GM19193 (cell line): ENCODE results near the gene PRL.

Experiments
- POLR2A ChIP-seq: IDR thresholded peaks from 4 replicates; pipeline ENCODE4 v1.6.1; 2011; ENCODE audit not compliant: insufficient read depth, insufficient read length; ENCODE audit errors: extremely low read depth

Gene PRL

DNA sequence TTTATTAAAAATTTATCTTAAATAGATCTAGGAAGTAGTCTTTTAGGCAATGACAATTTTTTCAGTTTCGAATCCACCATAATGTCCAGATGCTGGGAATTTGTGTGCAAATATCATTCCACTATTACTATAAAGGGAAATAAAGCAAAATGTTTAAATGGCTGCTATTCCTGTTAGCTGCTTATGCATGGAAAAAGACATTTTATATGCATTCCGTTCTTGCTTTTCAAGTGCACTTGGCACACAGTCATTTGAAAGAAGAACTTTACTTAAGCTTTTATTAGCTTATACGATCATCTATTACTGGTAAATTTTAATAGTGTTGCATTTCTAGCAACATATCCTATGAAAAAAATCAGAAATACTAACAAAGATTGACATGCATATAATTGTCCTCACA lies 42.0 kb downstream of the PRL start:
- no peak for TF ChIP-seq POLR2A

DNA sequence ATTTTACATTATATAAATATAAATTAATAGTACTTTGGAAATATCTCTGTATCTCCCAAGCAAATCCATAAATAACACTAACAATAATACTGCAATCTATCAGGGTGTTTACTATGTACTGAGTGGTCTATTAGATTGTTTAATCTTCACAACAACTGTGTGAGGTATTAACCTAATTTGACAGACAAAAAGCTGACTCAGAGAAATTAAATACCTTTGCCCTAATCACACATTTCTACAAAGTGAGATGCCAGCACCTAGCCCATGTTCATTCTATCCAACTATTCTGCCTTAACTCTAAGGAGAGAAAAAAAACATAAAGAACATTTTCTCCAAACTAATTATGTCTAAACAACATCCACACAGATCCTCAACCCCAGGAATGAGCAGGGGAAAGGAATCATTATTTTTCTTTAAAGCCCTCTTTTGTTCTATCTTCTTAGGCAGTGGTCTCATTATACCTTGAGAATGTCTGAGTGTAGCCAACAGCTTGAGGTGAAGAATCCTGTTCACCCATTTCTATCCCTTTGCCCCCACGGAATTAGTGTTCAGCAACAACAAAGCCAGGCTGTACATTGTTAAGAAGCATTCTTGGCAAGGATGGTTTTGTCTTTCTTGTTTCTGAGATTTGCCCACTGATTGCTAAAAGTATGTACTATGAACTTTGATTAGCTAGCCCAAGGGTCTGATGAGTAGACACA lies 42.7 kb downstream of the PRL start:
- no peak for TF ChIP-seq POLR2A

DNA sequence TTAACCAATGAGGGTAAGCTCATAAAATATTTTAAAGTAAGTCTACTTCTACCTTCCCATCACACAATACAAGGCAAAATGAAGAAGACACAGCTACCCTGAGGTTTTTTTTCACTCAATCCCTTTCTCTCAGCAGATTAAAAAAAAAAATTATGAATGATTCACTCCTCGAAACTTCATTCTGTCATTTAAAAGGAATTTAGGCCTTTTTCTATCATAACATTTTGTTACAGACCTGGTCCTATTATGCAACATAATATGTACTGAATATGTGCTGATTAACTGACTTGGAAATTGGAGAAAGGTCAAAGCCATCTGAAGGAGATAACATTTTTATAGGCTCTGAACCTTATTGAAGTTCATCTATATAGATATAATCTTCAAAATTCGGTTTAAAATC lies 45.5 kb downstream of the PRL start:
- TF ChIP-seq POLR2A = no peak

DNA sequence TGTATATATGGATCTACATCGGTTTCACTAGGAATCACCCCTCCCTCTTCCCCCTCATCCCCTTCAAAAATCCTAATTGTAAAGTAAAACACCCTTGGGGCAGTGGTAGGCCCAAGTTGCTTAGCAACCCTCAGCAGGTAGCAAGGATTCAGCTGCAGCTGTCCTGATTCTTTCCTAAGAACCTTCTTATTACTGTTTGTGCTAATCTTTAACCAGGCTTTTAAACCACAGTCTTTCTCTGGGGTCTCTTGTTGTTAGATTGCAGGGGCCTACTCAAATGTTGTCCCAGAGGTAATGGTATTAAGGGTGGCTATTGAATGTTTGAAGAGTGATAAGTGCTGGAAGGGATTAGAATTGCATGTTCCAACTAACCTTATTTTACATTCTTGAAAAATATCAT lies 46.4 kb downstream of the PRL start:
- no peak for TF ChIP-seq POLR2A

DNA sequence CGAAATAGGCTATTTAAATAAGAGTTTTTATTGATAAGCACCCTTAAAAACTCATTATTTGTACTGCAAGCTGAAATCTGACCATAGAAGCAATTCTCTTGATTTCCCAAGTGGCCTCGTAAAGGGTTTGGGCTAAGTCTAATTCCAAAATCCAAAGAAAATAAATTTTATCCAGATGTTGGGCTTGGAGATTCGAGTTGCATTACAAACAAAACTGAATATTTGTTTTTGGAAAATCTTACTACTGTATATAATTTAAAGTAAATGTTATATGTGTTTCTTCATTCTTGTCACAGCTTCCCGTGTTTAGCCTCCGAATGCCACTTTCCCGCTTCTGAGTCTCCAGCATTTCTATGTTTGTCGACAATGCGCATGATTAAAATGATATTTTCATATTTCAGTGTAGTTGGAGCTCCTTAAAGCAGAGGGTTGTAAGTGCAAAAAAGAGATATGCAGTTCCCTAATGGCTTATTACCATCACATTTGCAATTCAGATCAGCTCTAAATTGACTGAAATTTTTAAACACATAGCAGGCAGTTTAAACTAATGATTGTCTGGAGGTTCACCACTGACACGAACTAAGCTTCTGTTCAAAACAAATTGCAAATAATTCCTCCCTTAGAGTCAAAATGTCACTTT lies 47.0 kb downstream of the PRL start:
- TF ChIP-seq POLR2A = no peak

DNA sequence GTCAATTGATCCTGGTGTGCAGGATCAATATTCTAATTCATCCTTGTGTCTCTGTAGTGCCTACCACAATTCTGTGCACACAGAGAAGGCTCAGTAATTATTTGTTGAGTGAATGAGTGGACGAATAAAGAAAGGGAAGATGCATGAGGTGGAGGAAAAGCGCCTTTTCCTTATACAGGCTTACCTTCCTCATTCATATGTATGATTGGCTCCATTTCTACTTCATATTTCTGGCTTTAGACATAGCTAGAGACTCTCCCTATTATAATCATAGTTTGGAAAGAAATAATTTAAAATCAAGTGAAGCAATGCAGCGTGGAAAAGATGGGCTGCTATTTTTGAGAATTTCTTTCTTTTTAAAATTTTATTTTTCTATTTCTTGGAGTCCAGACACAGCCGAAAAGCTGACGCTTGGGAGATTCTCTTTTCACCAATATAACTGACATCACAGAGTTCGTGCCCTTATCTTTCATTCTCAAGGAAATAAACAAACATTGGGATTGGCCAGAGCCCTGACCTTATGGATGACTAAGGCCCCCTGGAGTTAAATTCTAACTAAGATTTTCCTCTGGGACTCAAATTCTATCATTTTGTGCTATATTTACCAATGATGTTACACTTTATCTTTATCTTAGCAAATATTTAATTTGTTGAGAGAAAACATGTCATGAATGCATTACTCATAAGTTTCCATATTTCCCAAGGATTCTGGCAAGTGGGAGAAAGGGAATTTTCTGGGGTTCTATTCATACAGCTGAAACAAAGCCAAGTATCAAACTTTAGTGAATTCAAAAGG lies 48.1 kb downstream of the PRL start:
- no peak for TF ChIP-seq POLR2A

DNA sequence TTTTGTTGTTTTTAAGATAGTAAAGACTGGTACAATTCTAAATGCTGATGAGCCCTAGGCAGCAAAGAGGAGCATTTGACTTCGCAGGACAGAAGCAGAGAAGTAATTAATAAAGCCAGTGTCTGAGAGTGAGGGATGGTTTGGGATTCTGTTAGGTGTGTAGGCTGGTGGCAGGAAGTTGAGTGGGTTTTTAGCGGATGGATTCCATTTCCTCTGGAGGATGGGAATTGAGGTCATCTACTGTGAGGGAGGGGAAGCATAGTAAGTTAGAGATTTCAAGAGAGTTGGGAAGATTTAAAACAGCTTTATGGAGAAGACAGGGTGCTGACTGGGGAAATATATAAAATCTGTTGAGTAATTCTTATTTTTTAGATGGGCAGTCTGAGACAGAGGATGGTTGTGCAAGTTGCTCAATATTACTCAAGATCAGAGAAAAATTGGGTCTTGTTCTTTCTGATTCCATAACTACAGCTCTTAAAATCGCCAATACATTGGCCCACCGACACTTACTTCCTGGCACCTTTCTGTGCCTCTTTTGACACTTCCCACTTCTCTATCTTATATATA lies 48.8 kb downstream of the PRL start:
- TF ChIP-seq POLR2A = no peak

DNA sequence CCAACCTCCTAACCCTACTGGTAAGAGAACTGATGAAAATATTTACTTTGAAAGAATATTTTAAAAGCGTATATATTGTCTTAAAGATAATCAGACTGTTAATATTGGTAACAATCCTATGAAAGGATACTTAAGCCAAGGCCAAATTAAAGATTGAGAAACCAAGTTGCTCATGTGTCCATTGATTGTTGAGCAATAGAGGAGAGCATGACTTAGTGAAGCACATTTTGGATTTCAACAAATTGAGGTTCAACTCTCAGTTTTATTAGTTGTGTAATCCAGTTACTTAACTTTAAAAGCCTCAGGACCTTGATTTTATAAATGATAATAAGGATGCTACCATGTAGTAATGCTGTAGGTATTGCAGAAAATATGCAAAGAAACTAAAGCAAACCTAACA lies 56.8 kb downstream of the PRL start:
- TF ChIP-seq POLR2A = no peak

DNA sequence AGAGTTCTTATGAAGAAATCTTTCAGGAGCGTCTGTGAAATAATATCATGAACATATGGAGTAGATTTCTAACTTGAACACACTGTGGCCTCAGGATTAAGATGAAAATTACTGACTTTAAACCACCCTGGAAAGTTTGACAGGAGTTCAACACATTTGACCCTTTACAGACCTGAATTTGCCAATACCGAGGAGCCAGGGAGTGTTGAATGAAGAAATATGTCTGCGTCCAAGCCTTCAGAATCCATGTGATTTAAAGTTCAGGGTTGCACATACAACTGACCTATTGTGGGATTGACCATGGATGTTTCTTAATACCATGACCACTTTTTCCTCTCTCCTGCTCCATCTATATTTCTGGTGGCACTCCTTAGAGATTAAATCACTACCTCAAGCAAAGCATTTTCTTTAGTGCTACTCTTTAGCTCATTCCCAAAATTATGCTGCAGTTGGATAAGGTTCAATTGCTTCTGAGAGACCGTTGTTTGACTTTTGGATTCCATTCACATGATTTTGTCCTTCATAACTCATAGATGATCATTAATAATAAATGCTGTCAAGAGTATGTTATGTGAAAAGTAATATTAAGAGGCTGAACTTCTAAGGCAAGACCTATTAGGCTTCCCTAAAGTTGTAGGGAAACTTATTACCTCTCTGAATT lies 57.4 kb downstream of the PRL start:
- no peak for TF ChIP-seq POLR2A

DNA sequence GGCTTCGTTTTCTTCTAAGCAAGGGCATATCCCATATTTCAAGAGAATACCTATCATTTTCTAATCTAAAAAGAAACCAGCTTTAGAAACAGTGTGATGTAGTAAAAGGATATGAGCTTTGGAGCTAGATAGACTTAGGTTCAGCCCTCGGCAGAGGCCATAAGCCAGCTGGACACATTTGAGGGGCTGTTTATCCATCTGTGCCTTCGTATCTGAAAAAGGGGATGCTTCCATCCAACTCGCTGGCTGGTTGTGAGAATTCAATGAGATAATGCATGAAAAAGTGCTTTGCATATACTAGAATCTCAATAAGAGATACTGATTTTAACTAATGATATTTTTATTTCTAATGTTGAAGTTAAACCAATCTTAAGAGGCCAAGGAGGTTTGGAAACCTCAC lies 58.0 kb downstream of the PRL start:
- TF ChIP-seq POLR2A = no peak

DNA sequence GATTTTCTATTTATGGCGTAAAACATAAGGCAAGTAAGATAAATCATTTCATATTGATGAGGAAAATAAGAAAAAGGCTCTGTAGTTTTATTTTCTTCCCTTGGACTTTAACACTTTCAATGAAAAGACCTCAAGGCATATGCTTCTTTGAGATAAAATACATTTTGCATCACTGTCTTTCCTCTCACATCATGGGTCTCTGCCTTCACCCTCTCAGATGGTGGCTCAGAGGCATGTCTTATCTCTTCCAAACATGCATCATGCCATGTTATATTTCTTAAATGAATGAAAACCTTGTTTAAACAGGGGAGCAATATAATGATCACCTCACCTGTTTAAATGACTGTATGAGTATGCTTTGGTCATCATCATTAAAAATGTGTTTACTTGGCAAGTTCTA lies 59.3 kb downstream of the PRL start:
- no peak for TF ChIP-seq POLR2A
